ENCODE results near the gene EFCAB6. TPM values are rescaled to one million over a fixed set of nuclear protein-coding genes. Genes with fewer than 3 reads are reported as not detected.

The EFCAB6 gene
- total and polyA plus RNA-seq, 10 donors: 0.07 to 2.8 (median 0.78) TPM

GRCh38 chr22:43706571-43707328, 105.4 kb downstream of the EFCAB6 start:
- Histone ChIP-seq H3K4me1 (no peaks in the 10 kb centered on the region), H3K36me3 (no peaks in the 10 kb centered on the region), H3K27me3 (replicated peaks in 1 of 7) (no peaks in the 10 kb centered on the region), H3K27ac (no peak overlapping the region), H3K4me3 (no peak overlapping the region), H3K9me3 (peaks cover 4 to 35% (median 28%) of the 10 kb centered on the region in 8 donors)
- DNase-seq: no peak
- TF ChIP-seq CTCF (IDR thresholded peaks at IDR 0.05 in 8 of 11, conservative IDR thresholded peaks at IDR 0.05 in 3 of 11): no peak
- TF ChIP-seq POLR2A (IDR thresholded peaks at IDR 0.05): no peak
- TF ChIP-seq POLR2AphosphoS5 (IDR thresholded peaks at IDR 0.05): no peak
- intact Hi-C loops (cut with DNase I; ENCODE audit: low total_unique reads): no loop called here
- WGBS, 5 donors: 52 to 84% (median 78%) methylated on average over 4 of the region's 4 CpGs

GRCh38 chr22:43706151-43706550, 106.0 kb downstream of the EFCAB6 start:
- Histone ChIP-seq H3K4me1 (no peaks in the 10 kb centered on the region), H3K9me3 (peaks cover 4 to 35% (median 28%) of the 10 kb centered on the region in 8 donors), H3K27ac (no peak overlapping the region), H3K27me3 (replicated peaks in 1 of 7) (no peaks in the 10 kb centered on the region), H3K36me3 (no peaks in the 10 kb centered on the region), H3K4me3 (no peak overlapping the region)
- TF ChIP-seq CTCF (IDR thresholded peaks at IDR 0.05 in 8 of 11, conservative IDR thresholded peaks at IDR 0.05 in 3 of 11) (no peak), POLR2A (IDR thresholded peaks at IDR 0.05) (no peak), POLR2AphosphoS5 (IDR thresholded peaks at IDR 0.05) (no peak)
- WGBS, 5 donors: 47 to 64% (median 62%) methylated on average over 3 of the region's 3 CpGs
- no peak for DNase-seq
- intact Hi-C loops (cut with DNase I; ENCODE audit: low total_unique reads): no loop called here

- TF ChIP-seq POLR2A (IDR thresholded peaks at IDR 0.05) (no peak), POLR2AphosphoS5 (IDR thresholded peaks at IDR 0.05) (no peak), CTCF (IDR thresholded peaks at IDR 0.05 in 8 of 11, conservative IDR thresholded peaks at IDR 0.05 in 3 of 11) (no peak)
Measured at GRCh38 chr22:43704051-43704450, 108.1 kb downstream of the EFCAB6 start.

GRCh38 chr22:43698403-43698802, 113.7 kb downstream of the EFCAB6 start:
- no peak for DNase-seq
- 89 to 100% (median 100%) methylated on average over 1 of the region's 1 CpG for WGBS, 5 donors
- H3K4me1 ChIP-seq: no peaks in the 10 kb centered on the region
- peaks cover 0 to 14% (median 9%) of the 10 kb centered on the region in 8 donors for H3K9me3 ChIP-seq
- H3K27me3 ChIP-seq (replicated peaks in 1 of 7): no peaks in the 10 kb centered on the region
- intact Hi-C loops (cut with DNase I; ENCODE audit: low total_unique reads): no loop called here
- H3K36me3 ChIP-seq: no peaks in the 10 kb centered on the region
- no peak overlapping the region for H3K4me3 ChIP-seq
- TF ChIP-seq POLR2AphosphoS5 (IDR thresholded peaks at IDR 0.05) (no peak), CTCF (IDR thresholded peaks at IDR 0.05 in 8 of 11, conservative IDR thresholded peaks at IDR 0.05 in 3 of 11) (no peak), POLR2A (IDR thresholded peaks at IDR 0.05) (no peak)
- H3K27ac ChIP-seq: no peak overlapping the region

More at GRCh38 chr22:43704051-43704450, 108.1 kb downstream of the EFCAB6 start:
- Histone ChIP-seq H3K27ac (no peak overlapping the region), H3K4me1 (no peaks in the 10 kb centered on the region), H3K27me3 (replicated peaks in 1 of 7) (no peaks in the 10 kb centered on the region), H3K36me3 (no peaks in the 10 kb centered on the region), H3K4me3 (no peak overlapping the region), H3K9me3 (peaks cover 4 to 35% (median 28%) of the 10 kb centered on the region in 8 donors)
- WGBS, 5 donors: 79 to 90% (median 79%) methylated on average over 2 of the region's 2 CpGs
- DNase-seq: no peak
- intact Hi-C loops (cut with DNase I; ENCODE audit: low total_unique reads): no loop called here
